Panc1 (cell line): Measurements from ENCODE around the gene ALK.

ENCODE experiments used
- CTCF ChIP-seq: fragments of 450-650 bp; IDR thresholded peaks from 2 replicates; pipeline ENCODE4 v1.5.1; 2017; ENCODE audit warnings: mild to moderate bottlenecking
- POLR2AphosphoS5 ChIP-seq: IDR thresholded peaks from 2 replicates; pipeline ENCODE4 v1.6.1; 2012; ENCODE audit warnings: mild to moderate bottlenecking, low read depth, low read length, moderate library complexity

GRCh38 chr2:29482867-29483266 is 438.5 kb downstream of the ALK start:
- TF ChIP-seq CTCF: no peak
- no peak for TF ChIP-seq POLR2AphosphoS5
